Measurements from ENCODE around the gene SLC4A1AP. TPM values are rescaled to one million over a fixed set of nuclear protein-coding genes. Genes with fewer than 3 reads are reported as not detected.

SLC4A1AP gene
- total RNA-seq, 1 experiment from 2014 or later, result 19.8 TPM

GRCh38 chr2:27653397-27653796, 10.3 kb upstream of the SLC4A1AP start:
- H3K4me1 ChIP-seq (ENCODE audit: control insufficient read depth in 1 of 2, insufficient read depth in 2 of 2, low read length in 2 of 2), result peaks cover 0 to 8% of the 10 kb centered on the region in 2 experiments; a peak in 1 of 4 replicates
- CTCF ChIA-PET, result no interaction called here
- no peak overlapping the region for H2AFZ ChIP-seq (ENCODE audit: low read depth, low read length, poor library complexity, severe bottlenecking)
- POLR2A ChIA-PET, result no interaction called here
- H3K4me2 ChIP-seq (ENCODE audit: low read length), result no peak overlapping the region
- H4K20me1 ChIP-seq (ENCODE audit: insufficient read depth), result no peaks in the 10 kb centered on the region
- intact Hi-C loops (cut with micrococcal nuclease), result no loop called here
- peaks cover 25 to 27% of the 10 kb centered on the region in 2 experiments; a peak in 3 of 4 replicates for H3K36me3 ChIP-seq (ENCODE audit: control insufficient read depth in 1 of 2, insufficient read depth in 2 of 2, low read length in 2 of 2)
- DNase-seq (ENCODE audit: low read depth, low spot score) (no peak), ATAC-seq (no peak)
- TF ChIP-seq YY1 (IDR thresholded peaks at IDR 0.05; ENCODE audit: extremely low read depth, insufficient replicate concordance, low read depth, low read length), result no peak
- TF ChIP-seq MAX (IDR thresholded peaks at IDR 0.05), result no peak
- no peak for TF ChIP-seq REST (IDR thresholded peaks at IDR 0.05; ENCODE audit: low read depth)
- no peak for TF ChIP-seq POLR2AphosphoS5 (IDR thresholded peaks at IDR 0.05; ENCODE audit: low read depth, low read length)
- TF ChIP-seq, protein P1, sequence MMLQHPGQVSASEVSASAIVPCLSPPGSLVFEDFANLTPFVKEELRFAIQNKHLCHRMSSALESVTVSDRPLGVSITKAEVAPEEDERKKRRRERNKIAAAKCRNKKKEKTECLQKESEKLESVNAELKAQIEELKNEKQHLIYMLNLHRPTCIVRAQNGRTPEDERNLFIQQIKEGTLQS (IDR thresholded peaks at IDR 0.05), result no peak
- TF ChIP-seq ZFX (IDR thresholded peaks at IDR 0.05), result no peak
- no peak for TF ChIP-seq ELF1 (IDR thresholded peaks at IDR 0.05; ENCODE audit: borderline replicate concordance, low read depth)
- no peak for TF ChIP-seq JUND (IDR thresholded peaks at IDR 0.05)
- no peak for TF ChIP-seq SP1 (IDR thresholded peaks at IDR 0.05; ENCODE audit: low read depth)
- TF ChIP-seq CEBPB (IDR thresholded peaks at IDR 0.05; ENCODE audit: low read depth), result no peak
- TF ChIP-seq SRF (IDR thresholded peaks at IDR 0.05; ENCODE audit: low read depth), result no peak
- TF ChIP-seq FOSL1 (IDR thresholded peaks at IDR 0.05; ENCODE audit: low read depth), result no peak
- no peak for TF ChIP-seq EZH2phosphoT487 (IDR thresholded peaks at IDR 0.05; ENCODE audit: borderline replicate concordance)
- no peak for TF ChIP-seq ZBTB33 (IDR thresholded peaks at IDR 0.05; ENCODE audit: extremely low read depth, insufficient replicate concordance, low read length)
- no peak for TF ChIP-seq EGR1 (IDR thresholded peaks at IDR 0.05; ENCODE audit: low read depth)
- TF ChIP-seq EZH2 (IDR thresholded peaks at IDR 0.05), result no peak
- TF ChIP-seq POLR2A (IDR thresholded peaks at IDR 0.05; ENCODE audit: borderline replicate concordance, extremely low read depth, insufficient read depth, insufficient read length), result no peak
- no peaks in the 10 kb centered on the region for H3K9me3 ChIP-seq (ENCODE audit: control insufficient read depth in 1 of 2, insufficient read depth in 1 of 2, low read depth in 1 of 2, low read length in 2 of 2)
- BruUV-seq (replicated peaks), result no TSS peak
- no peak overlapping the region for H3K9ac ChIP-seq (ENCODE audit: low read length)
- RAD21 ChIA-PET (ENCODE audit: low non-redundant PET in 1 of 2, low total read pairs in 2 of 2, uncharacterized antibody in 2 of 2, unreplicated experiment in 2 of 2), result no interaction called here
- no peak overlapping the region for H3K4me3 ChIP-seq (replicated peaks in 1 of 2; ENCODE audit: low read depth in 1 of 2, low read length in 2 of 2)
- no peaks in the 10 kb centered on the region for H3K27me3 ChIP-seq (ENCODE audit: insufficient read depth, low read length)
- H3K9me2 ChIP-seq (ENCODE audit: insufficient read depth), result no peaks in the 10 kb centered on the region
- H3K27ac ChIP-seq (ENCODE audit: low read depth, low read length), result no peak overlapping the region
- H3K79me2 ChIP-seq (ENCODE audit: insufficient read depth, low read length), result no peaks in the 10 kb centered on the region

Data from HCT116 (cell line).